Raji (cell line): ENCODE data around the gene MARCHF9.

Source experiments
- POLR2A ChIP-seq: IDR thresholded peaks from 2 replicates; pipeline ENCODE4 v1.6.1; 2011; ENCODE audit warnings: low read depth, low read length, control low read depth; ENCODE audit not compliant: insufficient read depth

The MARCHF9 gene

DNA sequence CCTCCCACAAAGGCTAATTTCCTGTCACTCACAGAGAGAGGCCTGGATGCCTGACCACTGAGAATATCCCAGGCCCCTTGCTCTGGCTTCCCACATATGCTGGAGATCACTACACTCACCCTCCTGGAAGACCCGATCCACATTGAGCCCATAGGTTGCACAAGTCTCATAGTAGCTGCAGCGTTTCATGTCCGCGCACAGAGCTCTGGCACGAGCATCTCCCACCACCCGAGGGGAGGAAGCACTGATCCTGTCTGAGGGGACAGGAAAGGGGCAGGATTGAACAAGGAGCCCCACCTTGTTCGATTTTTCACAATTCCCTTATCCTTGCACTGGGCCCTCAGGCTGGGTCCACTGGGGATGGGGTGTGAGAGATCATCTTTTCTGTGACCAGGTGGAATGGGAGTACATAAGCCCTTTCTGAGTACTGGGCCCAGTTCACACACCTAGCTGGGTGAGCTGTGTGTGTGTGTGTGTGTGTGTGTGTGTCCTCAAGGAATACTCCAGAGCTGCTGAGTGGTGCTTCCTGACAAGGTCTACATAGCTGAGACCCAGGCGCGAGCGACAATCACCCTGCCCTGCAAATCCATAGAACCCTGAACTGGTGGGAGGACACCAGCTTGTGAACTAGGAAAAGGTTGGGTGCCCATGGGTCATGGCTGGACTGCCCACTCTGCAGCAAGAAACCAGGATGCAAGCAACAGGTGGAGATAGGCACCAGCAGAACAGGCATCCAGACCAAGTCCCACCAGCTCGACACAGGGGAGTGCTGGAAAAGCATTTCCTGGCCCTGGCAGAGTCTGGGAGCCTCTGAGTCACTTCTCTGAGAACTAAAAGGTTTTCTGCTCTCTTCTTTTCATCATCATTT lies 21.9 kb upstream of the MARCHF9 start:
- no peak for TF ChIP-seq POLR2A

DNA sequence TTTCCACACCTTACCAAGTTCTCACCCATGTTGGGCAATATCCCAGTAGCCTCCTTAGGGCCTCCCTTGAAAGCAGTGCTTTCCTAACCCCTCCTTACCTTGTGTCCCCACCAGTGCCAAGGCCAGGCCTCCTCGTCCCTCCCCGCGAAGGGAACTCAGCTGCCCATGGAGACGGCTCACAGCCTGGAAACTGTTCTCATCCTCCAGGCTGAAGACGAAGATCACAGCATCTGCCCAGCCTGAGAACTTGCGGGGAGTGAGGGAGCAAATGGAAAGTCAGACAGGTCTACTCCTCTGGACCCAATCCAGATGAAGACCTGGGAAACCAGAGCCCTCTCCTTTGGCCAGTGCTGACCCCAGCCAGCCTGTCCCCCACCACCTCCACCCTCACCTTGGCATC lies 21.0 kb upstream of the MARCHF9 start:
- no peak for TF ChIP-seq POLR2A

DNA sequence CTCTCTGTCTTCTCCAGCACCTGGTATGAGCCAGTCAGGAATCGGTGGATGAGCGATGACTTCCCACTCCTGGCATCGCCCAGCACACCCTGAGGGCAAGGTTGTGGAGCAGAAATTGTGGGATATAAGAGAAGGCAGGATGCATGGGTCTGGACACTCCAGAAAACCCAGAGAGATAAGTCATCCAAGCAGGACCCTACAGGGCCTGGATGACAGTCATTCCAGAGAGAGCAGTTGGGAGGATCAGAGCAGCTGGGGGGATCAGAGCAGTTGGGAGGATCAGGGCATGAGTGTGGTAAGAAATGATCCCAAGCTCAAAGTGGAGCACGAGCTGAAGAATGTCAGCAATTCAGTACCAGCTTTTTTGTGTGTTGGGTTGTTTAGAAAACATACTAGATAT lies 20.3 kb upstream of the MARCHF9 start:
- no peak for TF ChIP-seq POLR2A

DNA sequence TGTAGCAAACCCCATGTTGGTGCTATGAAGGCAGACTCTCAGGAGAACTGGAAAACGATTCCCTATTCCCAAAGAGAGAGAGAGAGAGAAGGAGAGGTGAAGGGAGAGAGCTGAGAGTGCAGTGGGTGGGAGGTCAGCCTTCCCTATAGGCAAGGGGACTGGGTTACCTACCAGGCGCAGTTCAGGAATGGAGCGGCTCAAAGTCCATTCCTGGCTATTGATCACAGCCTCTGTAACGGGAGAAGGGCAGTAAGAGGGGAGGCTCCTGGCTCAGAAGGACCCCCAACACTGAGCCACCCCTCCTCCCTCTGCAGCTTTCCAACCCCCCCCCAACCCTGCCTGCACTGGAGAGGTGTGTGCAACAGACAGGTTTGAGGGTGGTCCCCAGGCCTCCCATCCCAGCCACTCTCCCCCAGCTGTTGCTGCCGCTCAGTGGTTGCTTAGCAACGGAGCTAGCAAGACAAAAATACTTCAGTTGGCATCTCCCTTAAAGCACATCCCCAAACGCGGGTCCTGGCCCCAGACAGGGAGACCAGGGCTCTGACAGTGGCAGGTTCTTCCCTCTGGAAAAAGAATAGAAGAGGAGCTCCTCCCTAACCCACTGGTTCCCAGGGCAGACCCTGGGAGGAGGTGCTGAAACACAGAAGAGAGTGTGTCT lies 19.6 kb upstream of the MARCHF9 start:
- TF ChIP-seq POLR2A: no peak

DNA sequence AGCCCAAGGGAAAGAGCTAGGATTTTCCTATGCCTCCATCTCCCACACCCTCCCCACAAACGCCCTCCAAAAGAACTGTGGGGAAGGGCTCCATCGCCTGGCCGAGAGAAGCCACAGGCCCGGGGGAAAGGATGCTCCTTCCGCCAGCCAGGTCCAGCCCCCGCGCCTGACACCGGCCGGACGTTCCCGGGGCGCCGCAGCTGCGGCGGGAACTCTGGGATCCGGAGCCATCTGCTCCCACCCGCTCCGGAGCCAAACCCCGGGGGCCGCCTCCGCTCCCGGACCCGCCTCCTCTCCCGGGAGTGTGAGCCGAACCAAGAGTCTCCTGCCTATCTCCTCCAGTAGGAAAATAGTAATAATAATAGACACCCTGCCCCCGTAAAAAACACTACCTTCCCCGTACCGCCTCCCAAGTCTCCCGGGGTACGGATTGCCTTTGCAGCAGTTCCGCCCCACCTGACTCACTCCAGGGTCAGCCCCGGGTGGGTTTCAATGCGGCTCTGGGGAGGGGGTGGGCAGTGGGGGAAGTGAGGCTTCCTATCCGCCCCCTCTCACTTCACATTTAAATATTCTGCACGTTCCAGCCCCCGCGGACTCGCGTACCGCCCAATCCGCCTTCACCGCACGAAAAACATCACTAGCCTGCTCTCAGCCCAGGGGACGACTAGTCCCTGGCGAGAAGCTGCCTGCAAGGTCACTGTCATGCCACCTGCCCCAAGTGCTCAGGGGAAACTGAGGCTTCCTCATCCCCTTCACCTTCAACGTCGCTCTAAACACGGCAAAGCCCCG lies 18.8 kb upstream of the MARCHF9 start:
- no peak for TF ChIP-seq POLR2A

DNA sequence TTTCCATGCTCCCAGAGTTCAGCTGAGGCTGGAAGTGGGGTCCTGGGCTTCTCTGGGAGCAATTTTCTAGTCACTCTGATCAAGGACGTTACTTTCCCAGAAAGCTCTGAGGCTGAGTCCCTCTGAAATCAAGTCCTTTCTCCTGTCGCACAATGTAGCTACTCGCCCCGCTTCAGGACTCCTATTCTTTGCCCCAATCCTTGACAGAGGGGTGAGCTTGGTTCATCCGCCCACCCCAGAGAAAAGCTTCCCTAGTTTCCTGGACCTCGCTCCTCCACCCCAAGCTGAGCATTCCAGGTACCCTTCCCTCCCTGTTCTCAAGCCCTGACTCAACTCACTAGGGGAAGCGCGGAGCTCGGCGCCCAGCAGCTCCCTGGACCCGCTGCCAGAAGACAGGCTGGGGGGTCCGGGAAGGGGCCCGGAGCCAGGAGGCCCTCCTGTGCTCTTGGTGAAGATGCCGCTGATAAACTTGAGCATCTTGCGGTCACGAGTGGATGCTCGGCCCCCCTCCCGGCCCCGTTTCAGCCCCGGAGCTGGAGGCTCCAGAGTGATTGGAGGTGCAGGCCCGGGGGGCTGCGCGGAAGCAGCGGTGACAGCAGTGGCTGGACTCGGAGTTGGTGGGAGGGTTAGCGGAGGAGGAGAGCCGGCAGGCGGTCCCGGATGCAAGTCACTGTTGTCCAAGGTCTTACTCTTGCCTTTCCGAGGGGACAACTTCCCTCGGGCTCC lies 18.0 kb upstream of the MARCHF9 start:
- TF ChIP-seq POLR2A: no peak

DNA sequence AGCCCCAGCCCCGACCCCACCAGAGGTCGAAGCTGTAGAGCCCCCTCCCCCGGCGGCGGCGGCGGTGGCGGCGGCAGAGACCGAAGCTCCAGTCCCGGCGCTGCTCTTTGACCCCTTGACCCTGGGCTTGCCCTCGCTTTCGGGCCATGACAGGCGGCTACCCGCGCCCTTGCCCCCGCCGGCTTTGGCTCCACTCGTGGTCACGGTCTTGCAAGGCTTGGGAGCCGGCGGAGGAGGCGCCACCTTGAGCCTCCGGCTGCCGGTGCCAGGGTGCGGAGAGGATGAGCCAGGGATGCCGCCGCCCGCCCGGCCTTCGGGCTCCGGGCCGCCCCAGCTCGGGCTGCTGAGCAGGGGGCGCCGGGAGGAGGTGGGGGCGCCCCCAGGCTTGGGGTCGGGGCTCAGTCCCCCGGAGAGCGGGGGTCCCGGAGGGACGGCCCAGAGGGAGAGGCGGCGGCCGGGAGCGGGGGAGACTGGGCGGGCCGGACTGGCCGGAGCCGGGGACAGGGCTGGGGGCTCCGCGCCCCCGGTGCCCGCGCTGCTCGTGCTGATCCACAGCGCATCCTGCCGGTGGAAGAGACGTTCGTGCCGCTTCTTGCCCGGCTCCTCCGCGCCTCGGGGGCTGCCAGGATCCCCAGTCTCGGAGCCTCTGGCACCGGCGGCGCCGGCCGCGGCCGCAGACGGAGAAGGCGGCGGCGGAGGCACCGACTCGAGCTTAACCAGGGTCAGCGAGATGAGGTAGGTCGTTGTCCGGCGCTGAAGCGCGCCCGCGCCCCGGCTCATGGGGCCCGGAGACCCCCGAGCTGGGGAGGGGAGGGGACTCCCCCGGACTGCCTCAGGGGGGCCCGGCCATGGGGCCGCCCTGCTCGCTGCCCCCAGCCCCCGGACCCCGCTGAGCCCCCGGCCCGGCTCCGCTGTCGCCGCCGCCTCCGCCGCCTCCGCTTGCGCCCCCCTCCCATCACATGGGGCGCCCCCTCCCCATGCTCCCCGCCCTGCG lies 17.1 kb upstream of the MARCHF9 start:
- TF ChIP-seq POLR2A: no peak

DNA sequence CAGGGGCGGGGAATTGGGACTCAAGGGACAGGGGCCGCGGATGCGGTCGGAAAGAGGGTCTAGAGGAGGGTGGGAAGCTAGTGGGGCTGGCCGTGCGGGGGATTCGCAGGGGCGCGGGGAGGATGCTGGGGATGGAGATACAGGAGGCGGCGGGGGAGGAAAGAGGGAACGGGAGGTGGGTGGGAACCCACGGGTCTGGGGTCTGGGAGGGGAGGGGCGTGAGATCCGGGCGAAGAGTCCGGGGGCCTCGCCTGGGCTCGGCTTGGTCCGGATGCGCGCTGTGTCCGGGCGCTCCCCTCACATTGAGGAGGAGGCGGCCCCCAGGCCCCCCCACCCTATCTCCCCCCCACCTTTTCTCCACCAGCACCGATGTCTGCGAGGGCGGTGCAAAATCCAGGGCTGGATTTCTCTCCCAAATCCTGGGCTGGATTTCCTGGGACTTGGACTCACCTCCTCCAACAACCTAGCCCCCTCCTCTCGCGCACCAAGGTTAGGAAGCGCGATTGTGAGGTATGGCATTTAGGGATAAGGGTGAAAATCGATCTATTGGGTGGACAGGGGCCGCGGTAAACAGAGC lies 16.2 kb upstream of the MARCHF9 start, which contains the start of gene AGAP2:
Gene AGAP2 (minus strand): TSS at position 82 of the 577 bp plus-strand sequence. CDS start 496 bp downstream, outside the sequence.
- no peak for TF ChIP-seq POLR2A

DNA sequence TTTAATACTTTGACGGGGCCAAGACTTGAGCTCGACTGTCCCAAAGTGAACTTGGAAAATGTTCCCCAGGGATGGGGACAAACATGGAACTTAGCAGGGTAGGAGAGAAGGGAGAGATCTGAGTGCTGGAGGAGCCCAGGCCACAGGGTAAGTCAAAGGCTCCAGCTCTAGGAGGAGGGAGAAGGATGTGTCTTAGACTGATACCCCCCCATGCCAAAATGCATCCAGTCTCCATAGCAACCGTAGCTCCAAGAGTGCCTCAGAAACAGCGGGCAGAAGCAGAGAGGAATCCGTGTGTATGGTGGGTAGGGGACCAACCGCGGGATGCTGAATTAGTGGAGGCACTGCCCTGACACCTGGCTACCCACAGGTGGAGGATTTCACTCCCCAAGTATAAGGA lies 15.5 kb upstream of the MARCHF9 start:
- no peak for TF ChIP-seq POLR2A

DNA sequence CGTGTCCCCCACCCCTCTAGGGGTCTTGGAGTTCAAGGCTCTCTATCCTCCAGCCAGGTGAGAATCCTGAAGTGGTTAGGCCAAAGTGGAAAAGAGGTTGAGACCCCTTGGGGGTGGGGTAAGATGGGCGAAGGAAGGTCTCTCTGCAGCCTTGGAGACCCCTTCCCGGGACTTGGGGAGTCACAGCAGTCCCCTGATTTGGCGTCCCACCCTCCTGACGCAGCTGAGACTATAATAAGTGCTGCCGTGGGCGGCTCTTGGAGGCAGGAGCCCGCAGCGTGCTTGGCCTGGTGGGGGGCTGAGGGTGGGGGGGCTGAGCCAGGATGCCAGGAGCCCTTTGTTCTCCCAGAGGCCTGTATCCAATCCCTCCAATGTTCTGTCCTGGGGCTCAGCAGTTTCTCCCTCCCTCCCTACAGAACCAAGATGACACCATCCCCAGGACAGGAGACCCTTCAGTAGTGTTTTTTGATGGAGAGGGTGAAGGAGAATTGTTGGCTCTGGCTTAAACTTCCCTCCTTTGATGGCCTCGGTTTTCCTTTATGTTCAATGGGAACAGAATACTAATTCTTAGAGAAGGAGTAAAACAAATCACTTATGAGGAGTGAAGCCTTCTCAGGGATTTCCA lies 14.9 kb upstream of the MARCHF9 start:
- TF ChIP-seq POLR2A: no peak

DNA sequence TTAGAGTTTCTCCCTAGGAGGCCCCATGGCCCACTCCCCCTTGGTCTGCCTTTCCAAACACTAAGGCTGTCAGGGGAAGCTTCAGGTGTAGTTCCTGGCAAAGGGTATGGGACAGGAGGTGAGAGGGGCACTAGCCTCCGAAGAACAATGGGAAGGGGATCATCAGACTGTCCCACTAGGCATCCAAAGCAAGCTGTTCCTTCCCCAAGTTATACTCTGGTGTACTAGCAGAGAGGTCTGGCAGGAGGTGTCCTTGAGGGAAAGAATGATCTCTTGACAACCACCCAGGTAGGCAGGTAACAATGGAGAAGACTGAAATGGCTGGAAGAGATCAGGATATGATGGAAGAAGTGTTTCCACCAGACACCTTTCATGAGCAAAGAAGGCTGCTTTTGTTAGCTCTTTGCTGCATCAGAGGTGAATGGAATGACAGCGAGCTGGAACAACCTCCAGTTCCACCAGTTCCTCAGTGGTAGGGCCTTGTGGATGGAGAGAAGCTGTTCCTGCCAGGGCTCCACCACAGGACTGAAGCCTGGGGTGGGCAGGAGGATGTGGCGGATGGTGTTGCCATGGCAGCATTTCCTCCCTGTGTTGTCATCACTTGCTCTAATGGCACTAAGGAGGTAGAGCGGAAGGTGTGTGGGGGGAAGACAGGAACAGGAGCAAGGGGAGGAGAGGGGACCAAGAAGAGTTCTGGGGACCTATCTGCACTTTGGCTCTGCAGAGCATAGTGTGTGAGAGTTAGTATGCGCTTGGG lies 14.1 kb upstream of the MARCHF9 start:
- TF ChIP-seq POLR2A: no peak; the same call in 1 of the 2 replicates

DNA sequence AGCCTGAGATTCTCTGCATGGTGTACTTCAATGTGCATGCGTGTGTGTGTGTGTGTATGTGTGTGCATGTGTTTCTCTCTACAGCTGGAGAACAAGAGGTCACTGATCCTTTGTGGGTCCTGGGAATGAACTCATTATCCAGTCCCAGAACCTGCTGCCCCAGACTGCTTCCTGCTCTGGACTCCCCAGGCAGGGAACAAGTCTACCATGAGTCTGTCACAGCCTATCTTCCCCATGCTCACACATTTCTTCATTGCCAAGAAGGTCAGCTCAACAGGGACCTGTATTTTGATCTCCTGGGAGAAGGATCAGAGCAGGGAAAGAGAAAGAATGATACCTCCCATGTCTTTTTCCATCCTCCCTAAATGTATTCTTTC lies 13.5 kb upstream of the MARCHF9 start:
- no peak for TF ChIP-seq POLR2A
